G401 (cell line): ENCODE results near the gene UNC80. TPM values are rescaled to one million over a fixed set of nuclear protein-coding genes. Genes with fewer than 3 reads are reported as not detected.
"Not testable (repeated sequence)": the region's sequence is repeated elsewhere in the genome, so short reads cannot be mapped to it uniquely, and the experiment has no call there.

Experiments
- DNase-seq: peaks from one replicate; pipeline ENCODE4 v3.0.0-alpha.2; 2015; ENCODE audit warnings: low spot score
- in situ Hi-C: cut with HindIII; loops from 2 replicates; pipeline ENCODE4 v1.10.0; 2016; ENCODE audit warnings: low sequenced_read_pairs, mixed read lengths
- total RNA-seq: library from RNA; depleted of rRNA; stranded (reverse); fragments of >200 nt; shearing (Covaris generic); gene quantifications from 2 replicates; pipeline ENCODE4 v1.2.3, GENCODE V29; 2014

UNC80 gene
- total RNA-seq, 1 experiment from 2014 or later = not detected

DNA sequence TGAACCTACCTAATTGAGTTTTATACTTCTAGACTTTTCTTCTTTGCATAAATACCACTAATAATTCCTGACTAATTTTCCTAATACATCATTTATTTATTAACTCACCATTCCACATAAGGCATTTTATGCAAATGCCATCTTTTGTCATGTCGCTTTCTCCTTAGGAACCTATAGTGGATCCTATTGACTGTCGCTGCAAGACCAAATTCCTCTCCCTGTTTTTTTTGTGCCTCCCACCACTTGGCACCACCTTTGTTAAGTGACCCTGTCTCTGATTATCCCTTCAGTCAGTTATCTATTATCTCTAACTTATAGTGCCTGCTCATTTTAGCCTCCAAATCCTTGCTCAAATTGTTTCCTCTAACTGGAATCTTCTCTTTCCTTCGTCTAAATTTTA lies 19.5 kb downstream of the UNC80 start:
- in situ Hi-C loops = no loop called here
- DNase-seq = no peak

DNA sequence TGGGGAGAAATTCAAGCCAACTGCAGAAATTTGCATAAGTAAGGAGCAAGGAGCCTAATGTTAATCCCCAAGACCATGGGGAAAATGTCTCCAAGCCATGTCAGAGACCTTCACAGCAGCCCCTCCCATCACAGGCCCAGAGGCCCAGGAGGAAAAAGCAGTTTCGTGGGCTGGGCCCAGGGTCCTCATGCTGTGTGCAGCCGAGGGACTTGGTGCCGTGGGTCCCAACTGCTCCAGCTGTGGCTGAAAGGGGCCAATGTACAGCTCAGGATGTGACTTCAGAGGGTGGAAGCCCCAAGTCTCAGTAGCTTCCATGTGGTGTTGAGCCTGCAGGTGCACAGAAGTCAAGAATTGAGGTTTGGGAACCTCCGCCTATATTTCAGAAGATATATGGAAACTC lies 23.8 kb downstream of the UNC80 start:
- in situ Hi-C loops, DNase-seq: not testable (repeated sequence)

DNA sequence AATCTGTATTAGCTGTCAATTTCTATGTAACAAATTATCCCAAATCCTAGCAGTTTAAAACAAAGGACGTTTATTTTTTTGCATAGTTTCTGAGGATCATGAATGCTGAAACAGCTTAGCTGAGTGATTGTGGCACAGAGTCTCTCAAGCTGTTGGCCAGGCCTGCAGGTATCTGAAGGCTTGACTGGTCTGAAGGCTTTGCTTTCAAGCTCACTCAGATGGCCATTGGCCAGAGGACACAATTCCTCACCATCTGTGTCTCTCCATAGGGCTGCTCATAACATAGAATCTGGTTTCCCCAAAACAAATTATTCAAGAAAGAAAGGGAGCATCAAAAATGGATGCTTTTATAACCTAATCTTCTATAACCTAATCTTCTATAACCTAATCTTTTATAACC lies 33.7 kb downstream of the UNC80 start:
- peak; percentile 98 for DNase-seq
- in situ Hi-C loops = no loop called here

DNA sequence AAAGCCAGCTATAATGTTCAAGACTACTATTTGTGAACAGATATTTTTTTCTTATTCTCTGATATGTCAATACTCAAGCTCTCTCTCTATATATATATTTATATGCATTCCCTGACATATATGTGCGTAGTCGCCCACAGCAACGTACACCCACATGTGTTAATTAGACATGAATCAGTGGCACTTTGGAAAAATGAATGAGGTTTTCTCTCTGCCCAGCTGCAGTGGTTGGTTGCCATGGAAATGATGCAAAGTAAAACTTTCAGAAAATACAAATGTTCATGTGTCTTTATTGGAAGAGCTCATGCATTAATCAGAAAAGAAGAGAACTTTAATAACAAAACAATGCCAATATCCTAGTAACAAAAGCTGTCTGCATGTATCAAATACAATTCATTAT lies 34.7 kb downstream of the UNC80 start:
- in situ Hi-C loops = no loop called here
- no peak for DNase-seq

DNA sequence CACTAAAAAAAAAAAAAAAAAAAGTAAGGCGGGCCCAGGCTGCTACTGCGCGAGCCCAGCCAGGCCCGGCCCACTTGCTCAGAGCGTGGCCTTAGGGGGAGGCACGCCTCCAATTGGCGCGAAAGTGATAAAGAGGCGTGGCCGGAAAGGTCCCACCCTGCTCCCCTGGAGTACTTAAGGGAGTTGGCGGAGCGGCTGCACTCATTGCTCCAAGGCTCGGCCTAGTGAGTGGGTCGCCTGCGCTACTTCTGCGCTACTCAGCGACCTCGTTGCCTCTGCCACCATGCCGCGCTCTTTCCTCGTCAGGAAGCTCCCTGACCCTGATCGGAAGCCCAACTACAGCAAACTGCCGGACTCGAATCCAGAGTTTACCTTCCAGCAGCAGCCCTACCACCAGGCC lies 36.9 kb downstream of the UNC80 start:
- in situ Hi-C loops = no loop called here
- DNase-seq = no peak

DNA sequence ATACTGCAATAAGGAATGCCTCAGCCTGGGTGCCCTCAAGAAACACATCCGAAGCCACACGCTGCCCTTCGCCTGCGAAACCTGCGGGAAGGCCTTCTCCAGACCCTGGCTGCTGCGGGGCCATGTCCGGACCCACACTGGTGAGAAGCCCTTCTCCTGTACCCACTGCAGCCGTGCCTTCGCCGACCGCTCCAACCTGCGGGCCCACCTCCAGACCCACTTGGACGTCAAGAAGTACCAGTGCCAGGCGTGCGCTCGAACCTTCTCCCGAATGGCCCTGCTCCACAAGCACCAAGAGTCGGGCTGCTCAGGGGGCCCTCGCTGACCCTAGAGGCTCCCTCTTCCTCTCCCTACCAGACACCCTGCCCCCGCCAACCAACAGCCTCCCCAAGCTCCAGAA lies 37.6 kb downstream of the UNC80 start:
- in situ Hi-C loops = no loop called here
- no peak for DNase-seq

DNA sequence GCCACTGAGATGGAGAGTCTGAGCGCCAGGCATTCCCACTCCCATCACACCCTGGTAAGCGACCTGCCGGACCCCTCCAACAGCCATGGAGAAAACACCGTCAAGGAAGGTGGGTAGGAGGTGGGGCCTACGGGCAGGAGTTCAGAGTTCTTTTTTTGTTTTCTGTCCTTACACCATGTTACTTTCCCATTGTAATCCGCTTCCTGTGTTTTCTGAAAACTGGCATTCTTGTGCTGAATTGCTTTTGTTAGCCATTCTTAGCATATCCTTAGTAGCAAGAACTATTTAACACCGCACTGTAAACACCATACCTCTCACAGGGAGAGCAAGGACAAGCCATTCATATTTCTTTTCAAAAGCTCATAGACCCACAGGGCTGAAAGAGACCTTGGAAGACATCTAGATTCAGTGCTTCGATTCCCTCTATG lies 46.2 kb downstream of the UNC80 start:
- in situ Hi-C loops = no loop called here
- no peak for DNase-seq

DNA sequence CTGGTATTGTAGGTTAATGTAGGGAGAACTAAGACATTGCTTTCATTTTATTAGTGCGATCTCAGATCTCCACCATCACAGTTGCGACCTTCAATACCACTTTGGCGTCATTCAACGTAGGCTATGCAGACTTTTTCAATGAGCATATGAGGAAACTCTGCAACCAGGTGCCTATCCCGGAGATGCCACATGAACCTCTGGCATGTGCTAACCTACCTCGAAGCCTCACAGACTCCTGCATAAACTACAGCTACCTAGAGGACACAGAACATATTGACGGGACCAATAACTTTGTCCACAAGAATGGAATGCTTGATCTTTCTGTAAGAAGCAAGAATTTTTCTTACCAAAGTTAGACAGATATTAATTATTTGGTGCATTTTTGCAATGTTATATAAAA lies 47.3 kb downstream of the UNC80 start:
- in situ Hi-C loops = no loop called here
- no peak for DNase-seq

DNA sequence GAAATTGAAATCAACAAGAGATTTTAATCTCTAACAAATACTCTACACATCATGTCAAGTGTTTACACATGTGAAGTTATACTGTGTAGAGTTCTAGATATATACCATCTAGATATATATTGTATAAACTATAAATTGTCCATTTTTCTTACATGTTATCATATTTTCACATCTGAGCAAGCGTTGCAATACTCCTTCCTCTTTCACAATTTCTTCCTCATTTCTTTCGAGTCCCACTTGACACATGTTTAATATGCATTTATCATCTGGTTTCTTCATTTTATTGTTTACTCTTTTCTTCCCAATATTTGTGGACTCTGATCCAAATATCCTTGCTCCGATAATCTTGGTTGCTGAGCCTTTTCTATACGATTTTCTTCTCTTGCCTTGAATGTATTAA lies 50.2 kb downstream of the UNC80 start:
- DNase-seq = no peak
- in situ Hi-C loops = no loop called here

DNA sequence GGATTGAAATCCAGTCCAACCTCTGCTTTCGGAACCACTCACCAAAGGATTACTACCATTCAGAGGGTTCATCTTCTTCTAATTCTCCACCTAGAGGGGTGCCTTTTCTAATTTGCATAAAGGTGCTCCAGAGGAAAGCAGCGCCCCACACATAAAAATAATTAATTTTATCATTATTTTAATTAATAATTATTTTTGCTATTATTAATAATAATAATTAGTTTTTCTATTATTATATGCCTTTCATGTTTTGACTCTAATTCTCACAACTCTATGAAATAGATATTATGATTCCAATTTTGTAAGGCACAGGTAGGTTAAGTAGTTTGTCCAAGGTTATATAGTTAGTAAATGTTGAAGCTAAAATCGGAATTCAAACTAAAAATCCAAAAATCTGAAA lies 51.9 kb downstream of the UNC80 start:
- in situ Hi-C loops = no loop called here
- no peak for DNase-seq

DNA sequence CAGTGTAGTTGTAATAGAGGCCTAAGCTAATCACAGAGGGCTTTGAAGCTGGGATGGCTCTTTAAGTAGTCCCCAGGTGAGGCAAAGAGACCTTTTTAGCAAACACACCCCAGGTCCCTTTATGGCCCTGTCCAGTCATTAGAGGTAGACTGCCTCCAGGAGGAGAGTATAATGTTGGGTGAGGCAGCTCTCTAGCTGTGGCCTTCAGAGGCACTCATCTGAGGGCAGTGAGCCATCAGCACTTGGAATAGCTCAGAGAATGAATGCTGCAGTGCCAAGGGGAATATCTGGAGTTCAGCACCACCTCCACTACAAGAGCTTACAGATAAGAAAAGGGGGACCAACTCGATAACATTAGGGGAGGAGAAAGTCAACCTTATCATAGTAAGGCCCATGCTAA lies 52.8 kb downstream of the UNC80 start:
- in situ Hi-C loops = no loop called here
- DNase-seq = no peak

DNA sequence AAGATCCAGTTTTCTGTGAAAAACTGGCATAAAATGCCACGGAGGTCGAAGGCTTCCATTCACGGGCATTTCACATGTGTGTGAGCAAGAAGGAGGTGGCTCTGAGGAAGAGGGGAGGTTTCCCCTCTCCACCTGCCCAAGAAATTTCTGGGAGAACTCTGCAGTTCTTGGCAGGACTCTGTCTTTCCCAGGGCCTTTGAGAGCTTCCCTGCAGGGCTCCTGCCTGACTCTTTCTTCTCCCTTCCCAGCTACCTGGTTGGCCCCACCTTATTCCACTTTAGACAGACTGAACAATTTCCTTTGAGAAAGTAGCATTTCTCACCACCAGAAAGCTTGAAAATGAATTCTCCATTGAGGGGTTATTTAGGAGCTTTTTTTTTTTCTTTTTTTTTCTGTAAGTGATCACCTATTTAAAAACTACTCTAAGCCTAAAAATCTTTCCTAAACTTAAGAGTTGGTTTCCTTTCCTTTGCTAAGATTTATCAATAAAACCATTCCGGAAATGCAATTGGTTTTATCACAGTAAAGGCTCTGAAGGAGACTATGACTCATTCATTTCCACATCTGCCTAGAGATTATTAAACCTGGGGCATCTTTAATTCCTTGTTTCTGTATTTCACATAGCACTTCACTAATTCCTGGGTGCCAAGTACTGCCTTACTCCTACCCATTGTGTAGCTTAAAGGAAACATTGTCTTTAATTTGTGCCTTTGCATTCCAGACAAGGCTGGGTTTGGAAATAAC lies 59.3 kb downstream of the UNC80 start:
- in situ Hi-C loops = no loop called here
- DNase-seq = no peak

DNA sequence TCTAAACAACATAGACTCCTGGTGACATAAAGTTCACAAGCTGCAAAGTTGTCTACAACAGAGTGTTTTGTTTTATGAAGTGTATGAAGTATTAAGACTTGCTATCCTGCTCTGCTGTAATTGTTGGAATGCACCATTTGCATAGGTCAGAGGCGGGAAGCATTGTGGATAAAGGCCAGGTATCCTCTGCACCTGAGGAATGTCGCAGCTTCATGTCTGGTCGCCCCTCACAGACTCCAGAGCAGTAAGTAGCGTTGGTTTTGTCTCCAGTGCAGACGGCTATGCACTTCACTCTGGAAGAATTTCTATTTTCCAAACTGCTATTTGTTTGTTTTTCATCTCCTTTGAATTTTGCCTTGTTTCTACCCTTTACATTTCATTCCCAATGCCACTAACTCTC lies 63.1 kb downstream of the UNC80 start:
- in situ Hi-C loops = no loop called here

DNA sequence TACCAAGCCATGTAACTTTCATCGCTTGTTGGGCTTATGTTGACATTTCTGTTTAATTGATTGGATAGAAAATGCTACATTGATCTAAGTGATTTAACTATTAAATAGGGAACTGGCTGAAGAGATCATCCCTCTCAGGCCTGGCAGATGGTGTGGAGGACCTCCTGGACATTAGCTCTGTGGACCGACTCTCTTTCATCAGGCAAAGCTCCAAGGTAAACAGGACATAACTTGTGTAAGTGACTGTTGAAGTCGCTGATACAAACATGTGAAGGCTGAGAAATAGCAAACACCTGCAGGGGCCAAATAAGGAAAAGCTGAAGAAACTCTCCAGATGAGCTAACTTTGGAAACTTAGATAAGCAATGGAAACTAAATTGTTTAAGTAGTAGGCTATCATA lies 68.8 kb downstream of the UNC80 start:
- DNase-seq = peak; percentile 50
- in situ Hi-C loops = no loop called here

More for the DNA sequence above, 63.1 kb downstream of the UNC80 start:
- DNase-seq = no peak

DNA sequence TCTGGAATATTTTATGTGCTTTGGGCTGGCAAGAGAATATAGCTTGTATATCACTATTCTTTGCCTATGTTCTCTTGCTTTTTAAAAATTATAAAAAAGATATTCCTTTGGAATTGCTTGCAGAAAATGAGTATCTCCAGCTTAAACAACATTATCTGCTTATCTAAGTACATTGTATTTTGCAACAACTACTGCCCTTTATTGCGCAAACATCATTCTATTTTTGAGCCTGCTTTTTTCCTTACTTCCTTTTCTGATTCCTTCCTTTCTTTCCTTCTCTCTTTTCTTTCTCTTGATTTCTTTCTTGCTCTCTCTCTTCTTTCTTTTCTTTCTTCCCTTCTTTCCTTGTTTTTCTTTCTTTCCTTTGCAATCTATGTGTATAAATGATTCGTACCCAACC lies 74.0 kb downstream of the UNC80 start:
- in situ Hi-C loops = no loop called here
- DNase-seq = no peak

DNA sequence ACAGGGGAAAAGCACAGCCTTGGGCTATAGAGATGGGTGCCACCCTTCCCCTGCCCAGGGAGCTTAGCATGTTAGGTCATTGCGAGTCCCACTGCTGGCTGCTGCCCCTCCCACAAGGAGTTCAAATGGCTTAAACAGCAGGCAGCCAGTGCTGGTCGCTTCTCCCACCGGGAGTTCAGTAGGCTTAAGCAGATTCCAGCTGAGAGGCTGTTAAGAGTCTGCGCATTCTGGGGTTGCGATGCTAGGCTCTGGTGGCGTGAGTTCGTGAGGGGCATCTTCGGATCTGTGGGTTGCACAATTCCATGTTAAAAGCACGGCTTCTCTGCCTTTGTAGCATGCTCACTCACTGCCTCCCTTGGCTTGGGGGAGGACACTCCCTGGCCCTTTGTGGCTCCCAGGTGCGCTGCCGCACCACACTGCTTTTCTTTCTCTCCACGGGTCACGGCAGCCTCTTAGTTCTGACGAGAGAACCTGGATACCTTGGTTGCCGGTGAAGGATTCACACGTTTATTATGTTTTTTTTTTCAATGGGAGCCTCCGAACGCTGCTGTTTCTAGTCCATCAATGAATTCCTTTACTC lies 93.2 kb downstream of the UNC80 start:
- in situ Hi-C loops = no loop called here
- no peak for DNase-seq

DNA sequence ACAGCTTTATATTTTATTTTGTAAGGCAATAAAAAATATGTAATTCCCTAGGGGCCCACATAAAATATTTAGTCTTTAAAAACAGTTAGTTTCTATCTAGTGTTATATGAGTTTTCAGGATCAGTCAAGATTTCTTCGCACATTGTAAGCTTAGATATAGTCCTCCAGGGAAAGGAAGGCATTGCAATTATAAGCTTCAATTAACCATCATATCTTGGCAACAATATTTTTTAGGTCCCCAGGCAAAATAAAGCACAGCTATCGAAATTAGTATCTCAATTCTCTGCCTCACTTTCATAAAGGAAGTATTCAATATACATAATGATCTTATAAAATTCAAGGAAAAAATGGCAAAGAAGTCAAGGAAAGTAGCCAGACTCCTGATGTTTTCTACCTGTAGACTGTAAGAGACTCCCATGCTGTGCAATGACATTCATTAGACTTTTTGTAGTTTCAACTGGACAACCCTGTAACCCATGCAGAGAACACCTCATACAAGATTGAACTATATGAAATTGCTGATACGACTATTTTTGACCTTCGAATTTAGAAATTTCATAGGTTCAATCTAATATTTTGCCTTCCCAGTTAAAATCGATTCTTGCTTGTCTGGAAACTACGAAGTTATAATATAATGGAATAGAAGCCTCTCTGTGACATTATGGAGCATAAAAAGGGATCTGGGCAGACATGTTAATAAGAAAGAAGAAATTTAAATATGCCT lies 96.8 kb downstream of the UNC80 start:
- no peak for DNase-seq
- in situ Hi-C loops = no loop called here

DNA sequence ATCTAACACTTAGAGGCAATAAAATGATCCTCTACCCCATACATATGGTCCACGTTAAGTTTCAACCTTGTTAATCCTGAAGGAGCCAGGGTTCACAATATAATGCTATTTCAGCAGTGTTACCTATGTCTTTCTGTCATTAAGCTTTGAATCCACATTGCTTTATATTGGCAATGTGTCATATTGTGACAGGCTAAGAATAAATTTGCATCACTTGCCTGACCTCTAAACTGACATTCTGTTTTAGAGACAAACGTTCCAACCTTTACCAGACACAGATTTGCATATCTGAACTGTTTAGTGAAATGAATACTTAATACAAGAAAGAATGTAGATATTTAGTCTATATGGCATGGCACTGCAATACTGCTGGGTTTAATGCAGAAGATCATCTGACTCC lies 98.4 kb downstream of the UNC80 start:
- no peak for DNase-seq
- in situ Hi-C loops = no loop called here

DNA sequence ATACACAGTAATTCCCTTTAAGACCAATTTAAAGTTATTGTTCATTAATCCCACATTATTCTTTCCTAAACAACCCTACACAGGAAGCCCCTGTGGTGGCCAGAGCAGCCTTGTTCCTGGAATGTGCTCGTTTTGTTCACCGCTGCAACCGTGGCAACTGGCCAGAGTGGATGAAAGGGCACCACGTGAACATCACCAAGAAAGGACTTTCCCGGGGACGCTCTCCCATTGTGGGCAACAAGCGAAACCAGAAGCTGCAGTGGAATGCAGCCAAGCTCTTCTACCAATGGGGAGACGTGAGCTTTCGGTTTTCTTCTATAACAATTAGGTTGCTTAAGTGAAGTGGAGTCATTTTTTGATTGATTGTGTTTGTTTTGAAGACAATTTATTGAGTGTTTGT lies 101.0 kb downstream of the UNC80 start:
- in situ Hi-C loops = no loop called here
- DNase-seq = peak; percentile 27

DNA sequence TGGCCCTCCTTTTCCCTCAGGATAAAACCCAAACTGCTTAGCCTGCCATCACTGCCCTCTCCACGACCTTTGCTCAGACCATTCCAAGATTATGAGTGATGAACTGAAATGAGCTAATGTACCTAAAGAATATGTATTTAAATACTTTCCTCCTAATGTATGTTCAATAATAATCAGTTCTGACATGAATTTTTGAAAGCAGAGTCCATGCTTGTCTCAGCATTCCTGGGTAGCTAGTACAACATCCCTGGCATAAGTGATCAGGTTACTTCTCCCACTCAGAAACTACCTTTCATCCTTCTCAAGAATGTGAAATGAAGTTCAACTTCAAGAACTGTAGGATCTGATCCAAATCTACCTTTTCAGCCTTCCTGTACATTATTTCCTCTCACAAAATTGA lies 103.6 kb downstream of the UNC80 start:
- in situ Hi-C loops = no loop called here
- DNase-seq = no peak

DNA sequence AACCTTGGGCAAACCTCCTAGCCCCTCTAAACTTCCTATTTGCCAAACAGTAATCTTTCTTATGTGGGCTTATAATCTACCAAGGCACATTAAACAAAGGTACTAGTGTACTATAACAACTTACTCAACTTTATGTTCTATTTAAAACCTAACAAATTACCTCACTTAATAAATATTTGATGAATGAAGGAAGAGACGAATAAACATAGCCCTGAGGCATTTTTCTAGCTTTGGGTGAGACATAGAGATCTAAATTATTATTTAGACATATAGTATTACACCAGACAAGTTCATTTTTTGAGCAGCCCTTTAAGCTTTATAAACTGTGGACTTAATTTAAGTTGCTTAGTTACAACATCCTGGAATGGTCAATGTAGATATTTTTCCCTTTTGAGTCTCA lies 104.6 kb downstream of the UNC80 start:
- DNase-seq = no peak
- in situ Hi-C loops = no loop called here
